ENCODE measurements around the gene H2BK1.

Gene H2BK1

GRCh38 chr7:151172273-151173141 is 37.8 kb downstream of the H2BK1 start:
- ChIA-PET POLR2A (no interaction called here), CTCF (interaction anchor here (0.7 to 1.0 kb wide), 8 partner anchors 9 to 162 kb away, joined by 3 to 7 read pairs (median 4); no protein-coding TSS in a partner anchor)
- TF ChIP-seq ZNF384 (IDR thresholded peaks at IDR 0.05) (no peak), LEF1 (IDR thresholded peaks at IDR 0.05; ENCODE audit: borderline replicate concordance) (no peak; the same call in 1 of the 2 replicates), FOXA1 (IDR thresholded peaks at IDR 0.05) (no peak), SP1 (IDR thresholded peaks at IDR 0.05) (no peak), SUZ12 (IDR thresholded peaks at IDR 0.05) (no peak), PKNOX1 (IDR thresholded peaks at IDR 0.05) (no peak), ELF4 (IDR thresholded peaks at IDR 0.05) (no peak), FOXK2 (IDR thresholded peaks at IDR 0.05) (no peak), NFRKB (IDR thresholded peaks at IDR 0.05) (no peak), CTBP1 (IDR thresholded peaks at IDR 0.05; ENCODE audit: borderline replicate concordance) (no peak; the same call in 1 of the 2 replicates), FOXM1 (IDR thresholded peaks at IDR 0.05; ENCODE audit: borderline replicate concordance) (peak; percentile 66), ARNT (IDR thresholded peaks at IDR 0.05) (peak; percentile 82; the same call in 1 of the 2 replicates)
- peak; percentile 97 for DNase-seq (ENCODE audit: extremely low spot score)

GRCh38 chr7:151168787-151169162 is 41.5 kb downstream of the H2BK1 start:
- TF ChIP-seq FOXA1 (IDR thresholded peaks at IDR 0.05) (no peak), L3MBTL2 (conservative IDR thresholded peaks at IDR 0.05) (no peak), CTBP1 (IDR thresholded peaks at IDR 0.05; ENCODE audit: borderline replicate concordance) (no peak), LEF1 (IDR thresholded peaks at IDR 0.05; ENCODE audit: borderline replicate concordance) (no peak), FOXM1 (IDR thresholded peaks at IDR 0.05; ENCODE audit: borderline replicate concordance) (no peak), SP1 (IDR thresholded peaks at IDR 0.05) (no peak), PKNOX1 (IDR thresholded peaks at IDR 0.05) (no peak), NFRKB (IDR thresholded peaks at IDR 0.05) (no peak), HDGF (IDR thresholded peaks at IDR 0.05; ENCODE audit: borderline replicate concordance) (no peak), SUZ12 (IDR thresholded peaks at IDR 0.05) (no peak), ZNF384 (IDR thresholded peaks at IDR 0.05) (no peak), ARNT (IDR thresholded peaks at IDR 0.05) (no peak), FOXK2 (IDR thresholded peaks at IDR 0.05) (no peak)
- ChIA-PET CTCF (interaction anchor here (1.0 to 3.9 kb wide), 5 partner anchors 11 to 54 kb away, joined by 3 to 30 read pairs (median 8); no protein-coding TSS in a partner anchor), POLR2A (interaction anchor here (1.0 to 2.9 kb wide), 5 partner anchors 12 to 83 kb away, joined by 3 to 17 read pairs (median 4); partner anchors contain the start of genes AGAP3 and CHPF2)
- DNase-seq (ENCODE audit: extremely low spot score): no peak

- DNase-seq (ENCODE audit: extremely low spot score): peak; percentile 90
- TF ChIP-seq HDGF (IDR thresholded peaks at IDR 0.05; ENCODE audit: borderline replicate concordance) (0 out of 2 replicates have a peak, but pooled peaks have one; percentile 38), FOXK2 (IDR thresholded peaks at IDR 0.05) (no peak), LEF1 (IDR thresholded peaks at IDR 0.05; ENCODE audit: borderline replicate concordance) (0 out of 2 replicates have a peak, but pooled peaks have one; percentile 11)
- ChIA-PET POLR2A (interaction anchor here (0.9 to 2.9 kb wide), 5 partner anchors 11 to 83 kb away, joined by 3 to 17 read pairs (median 3); partner anchors contain the start of genes AGAP3 and CHPF2), CTCF (interaction anchor here (0.6 to 3.9 kb wide), 12 partner anchors 9 to 206 kb away, joined by 3 to 30 read pairs (median 4); no protein-coding TSS in a partner anchor)
Observed at GRCh38 chr7:151168003-151168786, 42.1 kb downstream of the H2BK1 start.

GRCh38 chr7:151167197-151167961 is 42.9 kb downstream of the H2BK1 start, which contains the start of gene GBX1:
Gene GBX1 (minus strand): TSS chr7:151167694. CDS start chr7:151167548, 146 bp downstream.
- ChIA-PET CTCF (interaction anchor here (0.6 to 3.9 kb wide), 15 partner anchors 9 to 205 kb away, joined by 3 to 30 read pairs (median 5); no protein-coding TSS in a partner anchor), POLR2A (interaction anchor here (0.8 to 2.9 kb wide), 8 partner anchors 10 to 82 kb away, joined by 3 to 17 read pairs (median 4); partner anchors contain the start of genes AGAP3 and CHPF2)
- TF ChIP-seq PKNOX1 (IDR thresholded peaks at IDR 0.05): peak; percentile 71
- 0 out of 2 replicates have a peak, but pooled peaks have one; percentile 31 for TF ChIP-seq LEF1 (IDR thresholded peaks at IDR 0.05; ENCODE audit: borderline replicate concordance)
- TF ChIP-seq FOXM1 (IDR thresholded peaks at IDR 0.05; ENCODE audit: borderline replicate concordance): peak; percentile 79
- TF ChIP-seq TARDBP (IDR thresholded peaks at IDR 0.05): no peak
- DNase-seq (ENCODE audit: extremely low spot score): peak; percentile 81

- CTCF ChIA-PET: interaction anchor here (0.5 to 3.9 kb wide), 8 partner anchors 9 to 156 kb away, joined by 3 to 30 read pairs (median 7); no protein-coding TSS in a partner anchor
- TF ChIP-seq CTBP1 (IDR thresholded peaks at IDR 0.05; ENCODE audit: borderline replicate concordance) (no peak), LEF1 (IDR thresholded peaks at IDR 0.05; ENCODE audit: borderline replicate concordance) (no peak), NFRKB (IDR thresholded peaks at IDR 0.05) (no peak), SUZ12 (IDR thresholded peaks at IDR 0.05) (no peak), HDGF (IDR thresholded peaks at IDR 0.05; ENCODE audit: borderline replicate concordance) (no peak), PKNOX1 (IDR thresholded peaks at IDR 0.05) (no peak), TARDBP (IDR thresholded peaks at IDR 0.05) (no peak), ARNT (IDR thresholded peaks at IDR 0.05) (no peak), BHLHE40 (IDR thresholded peaks at IDR 0.05; ENCODE audit: borderline replicate concordance) (no peak), ELF4 (IDR thresholded peaks at IDR 0.05) (no peak), L3MBTL2 (conservative IDR thresholded peaks at IDR 0.05) (no peak)
- POLR2A ChIA-PET: interaction anchor here (0.8 to 2.9 kb wide), 5 partner anchors 10 to 66 kb away, joined by 3 to 17 read pairs (median 4); partner anchors contain the start of genes ABCF2 and CHPF2
- no peak for DNase-seq (ENCODE audit: extremely low spot score)
Observed at GRCh38 chr7:151166629-151167196, 43.6 kb downstream of the H2BK1 start.

Measured in HEK293T (cell line).